AG08395 (cell line): ENCODE measurements around the gene GAS7.
A peak's percentile ranks its signal among the peaks of the same experiment; 100 is the strongest.

Source experiments
- DNase-seq: peaks from one replicate; pipeline ENCODE4 v3.0.0; 2012; ENCODE audit warnings: mixed read lengths, low spot score

The GAS7 gene

DNA sequence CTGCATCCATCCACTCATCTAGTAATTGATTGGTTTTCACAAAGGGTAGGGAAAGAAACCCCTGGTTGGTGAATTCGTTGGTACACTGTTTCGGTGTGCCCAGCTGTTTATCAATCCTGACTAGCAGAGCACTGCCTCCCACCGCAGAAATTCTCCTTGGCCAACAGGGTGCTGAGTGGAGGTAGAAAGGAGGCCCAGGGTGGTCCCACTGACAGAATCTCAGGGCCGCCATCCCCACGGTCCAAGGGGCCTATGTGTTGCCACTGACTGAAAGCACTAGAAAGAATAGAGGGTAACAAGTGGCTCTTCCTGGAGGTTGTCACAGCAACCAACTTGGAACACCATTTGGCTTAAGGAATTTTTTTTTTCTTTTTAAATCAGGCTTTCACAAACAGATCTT, 284.9 kb downstream of the GAS7 start:
- DNase-seq: no peak

DNA sequence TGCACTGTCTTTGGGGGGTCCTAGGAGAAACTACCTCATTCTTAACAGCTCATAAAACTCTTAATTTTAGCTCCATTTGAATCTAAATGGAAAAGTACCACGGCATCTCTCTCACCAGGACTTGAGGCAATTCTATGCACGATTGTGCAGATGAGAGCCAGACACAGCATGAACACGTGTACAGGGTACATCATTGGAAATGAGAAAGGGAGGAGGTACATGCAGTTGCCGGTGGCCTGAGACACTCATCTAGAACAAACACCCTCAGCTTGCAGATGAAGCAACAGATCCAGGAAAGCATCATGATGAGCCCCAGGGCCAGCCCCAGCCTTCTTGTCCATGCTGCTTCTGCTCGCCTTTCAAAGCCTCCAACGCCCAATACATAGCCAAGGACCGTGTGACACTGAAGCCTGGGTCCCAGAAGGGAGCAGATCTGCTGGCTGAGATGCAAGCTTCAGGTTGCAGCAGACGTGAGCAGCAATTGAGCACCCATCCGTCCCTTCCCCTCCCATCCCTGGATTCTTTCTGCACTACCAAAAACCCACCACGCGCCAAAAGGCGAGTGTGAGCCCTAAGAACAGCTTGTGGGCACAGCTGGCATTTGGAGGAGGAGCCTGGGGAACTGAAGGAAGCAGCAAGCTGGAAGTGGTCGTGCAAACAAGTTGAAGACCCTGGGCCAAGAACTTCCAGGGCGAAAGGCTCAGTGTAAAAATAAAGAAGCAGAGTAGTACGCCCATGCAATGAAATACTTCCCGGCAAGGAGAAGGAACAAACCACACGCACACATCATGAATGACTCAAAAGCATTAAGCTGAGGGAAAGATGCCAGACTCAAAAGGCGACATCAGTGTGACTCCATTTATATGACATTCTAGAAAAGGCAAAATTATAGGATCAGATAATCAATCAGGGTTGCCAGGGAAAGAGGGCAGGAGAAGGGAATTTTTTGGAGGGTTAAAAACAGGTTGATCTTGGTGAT, 286.0 kb downstream of the GAS7 start:
- DNase-seq: no peak

DNA sequence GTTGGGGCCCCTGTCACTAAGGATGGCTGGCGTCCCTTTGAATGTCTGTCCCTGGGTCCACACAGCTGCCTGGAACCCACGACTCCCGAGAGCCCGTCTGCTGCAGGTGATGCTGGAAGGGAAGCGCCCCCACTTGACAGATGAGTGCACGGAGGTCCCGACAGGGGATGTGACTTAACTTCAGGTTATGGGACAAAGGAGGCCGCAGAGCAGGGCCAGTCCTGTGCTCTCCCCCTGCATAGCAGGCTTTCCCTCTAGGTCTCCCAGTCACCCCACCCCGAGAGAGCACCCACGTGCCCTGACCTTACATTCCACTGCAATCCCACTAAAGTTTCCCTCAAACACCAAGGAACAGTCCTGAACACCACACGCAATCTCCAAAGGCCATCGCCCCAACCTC, 287.3 kb downstream of the GAS7 start:
- DNase-seq: no peak

- DNase-seq: no peak
These were observed 289.8 kb downstream of the GAS7 start for GRCh38 chr17:9908649-9909042.

- no peak for DNase-seq
These were observed 290.3 kb downstream of the GAS7 start for GRCh38 chr17:9907883-9908648.

- DNase-seq: no peak
These were observed 291.3 kb downstream of the GAS7 start for GRCh38 chr17:9907131-9907530.

GRCh38 chr17:9906616-9907015, 291.8 kb downstream of the GAS7 start:
- no peak for DNase-seq

DNA sequence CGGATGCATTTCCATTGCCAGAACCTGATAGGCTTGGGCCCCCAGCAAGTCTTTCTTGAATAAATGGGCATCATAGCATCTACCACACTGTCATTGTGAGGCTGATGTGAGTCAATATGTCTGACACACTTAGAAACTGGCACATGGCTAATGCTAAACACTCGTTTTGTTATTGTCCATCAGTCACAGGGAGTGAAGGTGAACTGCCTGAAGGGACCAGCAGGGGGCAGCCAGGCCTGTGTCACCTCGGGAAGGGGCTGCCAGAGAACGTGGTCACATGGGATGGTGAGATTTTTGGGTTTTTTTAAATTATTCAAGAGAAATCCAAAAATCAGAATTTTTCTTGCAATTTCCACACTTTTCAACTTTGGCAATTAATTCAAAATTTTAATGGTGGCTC, 292.5 kb downstream of the GAS7 start:
- DNase-seq: peak; percentile 64

DNA sequence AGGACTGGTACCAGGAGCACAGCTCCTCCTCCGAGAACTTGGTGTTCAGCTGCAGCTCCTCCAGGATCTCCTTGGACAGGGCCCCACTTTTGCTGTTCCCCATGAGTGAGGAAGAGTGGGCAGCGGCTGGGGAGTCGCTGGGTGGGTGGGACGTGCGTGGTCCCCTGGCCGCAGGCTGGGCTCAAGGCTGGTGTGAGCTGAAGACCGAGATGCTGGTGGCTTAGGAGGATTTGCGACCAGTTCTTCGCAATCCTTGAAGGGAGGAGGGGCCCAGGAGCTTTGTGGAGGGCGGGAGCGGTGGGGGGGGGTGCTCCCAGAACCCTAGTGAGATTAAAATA, 293.4 kb downstream of the GAS7 start, which contains the start of gene RCVRN:
Gene RCVRN, minus strand, starts transcription at position 194 of the 338 bp plus-strand sequence. Its CDS starts 91 bp downstream, at position 103.
- DNase-seq: no peak

- no peak for DNase-seq
These were observed 293.9 kb downstream of the GAS7 start for GRCh38 chr17:9904277-9905077.

DNA sequence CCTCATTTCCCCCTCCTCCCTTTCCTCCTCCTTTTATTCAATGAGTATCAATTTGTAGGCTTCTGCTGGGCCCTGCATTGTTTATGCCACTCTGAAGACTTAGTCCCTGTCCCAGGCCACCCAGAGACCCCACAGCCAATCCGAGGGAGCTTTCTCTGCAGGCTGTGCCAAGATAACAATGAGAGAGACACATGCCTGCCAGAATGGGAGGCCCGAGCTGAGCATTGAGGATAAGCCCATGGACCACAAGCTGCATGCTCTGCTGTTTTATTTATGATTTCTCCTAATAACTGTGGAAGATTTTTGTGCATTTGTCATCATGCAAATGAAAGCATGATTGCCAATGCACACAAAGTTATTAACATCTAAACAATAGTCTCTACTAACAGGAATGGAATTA, 296.3 kb downstream of the GAS7 start:
- DNase-seq: peak; percentile 30

DNA sequence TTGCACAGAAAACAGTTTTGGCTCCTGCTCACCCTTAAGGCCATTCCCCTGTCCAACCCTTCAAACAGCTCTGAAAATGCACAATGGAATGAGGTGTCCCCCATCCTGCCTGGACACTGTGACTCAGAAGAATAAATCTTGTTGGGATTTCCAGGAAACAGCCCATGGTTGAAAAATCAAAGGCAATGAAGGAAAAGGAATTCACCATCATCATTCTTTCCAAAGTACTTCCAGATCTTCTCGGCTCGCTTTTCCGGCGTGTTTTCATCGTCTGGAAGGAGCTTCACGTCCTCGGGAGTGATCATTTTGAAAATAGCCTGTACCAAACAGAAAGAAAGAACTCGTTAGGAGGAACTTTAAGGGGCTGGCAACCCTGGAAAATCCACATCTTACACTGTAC, 297.6 kb downstream of the GAS7 start:
- peak; percentile 89 for DNase-seq

GRCh38 chr17:9900044-9900594, 298.3 kb downstream of the GAS7 start:
- peak; percentile 49 for DNase-seq

DNA sequence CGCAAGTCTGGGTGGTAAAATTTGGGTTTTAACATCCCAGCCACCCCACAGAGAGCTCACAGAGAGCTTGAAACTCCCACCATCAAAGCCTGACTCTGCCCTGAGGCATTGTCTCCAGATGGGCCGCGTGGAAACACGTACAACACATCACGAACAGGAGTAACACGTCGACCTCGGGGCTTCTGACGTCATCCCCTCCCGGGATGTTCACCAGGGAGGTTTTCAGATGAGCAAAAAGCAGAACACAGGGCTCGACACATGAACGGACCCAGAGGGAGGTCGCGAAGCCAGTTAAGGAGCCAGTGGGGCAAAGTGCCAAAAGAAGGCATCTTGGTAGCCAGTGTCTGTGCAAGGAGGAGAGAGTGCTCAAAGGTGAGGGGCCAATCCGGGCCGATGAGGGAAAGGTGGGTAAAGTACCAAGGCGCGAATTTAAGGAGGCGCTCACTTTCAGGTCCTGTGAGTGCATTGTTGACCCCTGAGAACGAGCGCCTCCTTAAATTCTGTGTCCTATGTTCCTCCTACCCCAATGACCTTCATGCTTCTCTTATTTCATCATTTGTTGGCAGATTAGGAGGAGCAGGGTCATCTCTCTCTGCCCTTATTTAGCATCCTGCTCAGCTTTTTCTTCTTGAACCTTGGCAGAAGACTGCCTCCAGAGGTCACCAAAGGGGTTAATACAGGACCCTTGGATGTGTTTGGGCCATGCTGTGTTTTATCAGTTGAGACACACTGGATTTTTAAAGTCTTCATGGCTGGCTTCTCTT, 298.9 kb downstream of the GAS7 start:
- DNase-seq: no peak

DNA sequence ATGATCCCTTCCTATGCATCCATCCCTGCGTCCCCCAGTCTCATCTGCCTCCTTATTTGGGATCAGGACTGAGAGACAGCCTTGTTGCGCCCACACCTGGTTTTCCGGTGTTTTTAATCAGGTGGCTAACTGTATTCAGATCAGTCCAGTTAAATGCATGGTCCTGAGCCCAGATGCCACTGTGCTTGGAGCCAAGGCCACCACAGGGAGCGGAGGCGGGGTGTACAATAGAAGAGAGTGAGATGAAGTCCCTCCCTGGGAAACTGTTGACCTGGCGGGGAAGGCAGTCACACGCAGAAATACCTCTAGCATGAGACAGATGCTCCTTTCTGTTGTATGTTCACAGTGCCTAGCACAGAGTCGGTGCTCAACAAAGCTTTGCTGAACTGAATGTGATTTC, 299.6 kb downstream of the GAS7 start:
- no peak for DNase-seq

GRCh38 chr17:9897372-9897968, 300.9 kb downstream of the GAS7 start:
- no peak for DNase-seq

DNA sequence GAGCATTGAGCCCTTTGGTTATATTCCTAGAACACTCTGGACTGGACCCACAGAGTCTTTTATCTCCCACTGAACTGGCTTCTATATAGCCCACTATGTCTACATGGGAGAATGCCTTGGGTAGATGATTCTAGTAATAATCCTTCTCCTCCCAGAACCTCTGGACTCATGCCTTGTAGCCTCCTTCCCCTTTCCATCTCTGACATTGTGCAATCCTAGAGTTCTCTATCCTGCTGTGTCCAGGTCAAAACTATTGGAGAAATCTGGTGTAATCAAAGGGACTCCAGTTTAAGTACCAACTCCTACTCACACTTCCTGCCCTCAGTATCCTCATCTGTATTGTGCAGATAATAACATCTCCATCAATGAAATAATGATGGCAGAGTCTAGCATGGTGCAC, 302.5 kb downstream of the GAS7 start:
- no peak for DNase-seq

DNA sequence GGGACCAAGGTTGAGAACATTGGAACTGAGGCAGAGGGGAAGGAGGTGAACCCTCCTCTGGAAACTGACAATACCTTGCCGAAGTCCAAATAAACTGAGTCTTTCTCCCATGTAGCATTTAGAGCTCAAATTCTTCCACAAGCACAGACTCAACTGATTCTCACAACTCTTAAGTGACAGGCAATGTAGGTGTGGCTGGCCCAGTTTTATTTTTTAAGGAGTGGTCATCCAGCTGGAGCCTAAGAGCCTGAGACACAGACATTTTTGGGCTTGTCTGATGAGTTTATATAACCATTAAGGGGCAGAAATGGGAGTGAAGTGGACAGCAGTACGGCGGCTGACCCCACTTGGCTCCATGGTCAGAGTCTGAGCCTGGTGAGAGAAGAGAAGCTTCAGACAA, 304.2 kb downstream of the GAS7 start:
- no peak for DNase-seq

GRCh38 chr17:9893411-9894012, 304.9 kb downstream of the GAS7 start:
- DNase-seq: no peak

GRCh38 chr17:9890124-9890523, 308.3 kb downstream of the GAS7 start:
- DNase-seq: peak; percentile 46
